H1 (cell line): ENCODE measurements around the gene SLC36A4. TPM values are rescaled to one million over a fixed set of nuclear protein-coding genes. Genes with fewer than 3 reads are reported as not detected.

Experiments used
- CTCF ChIA-PET: fragments of 300-600 bp; sonication (Branson Sonifier 250); formaldehyde crosslinking; loops from one replicate; lab custom pipeline; 2021; ENCODE audit not compliant: partially characterized antibody; lab: Charles Lee
- POLR2A ChIA-PET: fragments of 300-600 bp; sonication (Branson Sonifier 250); formaldehyde crosslinking; loops from one replicate; lab custom pipeline; 2021; ENCODE audit warnings: inconsistent platforms; ENCODE audit not compliant: partially characterized antibody; lab: Charles Lee
- DNase-seq, 2 experiments: peaks; one replicate each; pipeline versions ENCODE4 v3.0.0 to v3.0.0-alpha.2; 2010 to 2022; ENCODE audit warnings: low spot score in 2 of 2, low read depth in 1 of 2, mixed read lengths in 1 of 2
- FAIRE-seq: peaks from 2 replicates; lab custom pipeline; 2011; peaks lifted over from hg19 to GRCh38; lab: Jason Lieb, UNC
- H2AFZ ChIP-seq: 2 replicates; pipeline ENCODE4 v1.8.1; 2012; ENCODE audit warnings: low read length, inconsistent platforms
- H2AK5ac ChIP-seq: 2 replicates; pipeline ENCODE4 v1.6.1; 2013; ENCODE audit warnings: low read depth, low read length
- H2BK120ac ChIP-seq: replicated peaks from 2 replicates; pipeline ENCODE3; 2013; ENCODE audit warnings: low read depth, low read length, inconsistent platforms
- H2BK12ac ChIP-seq: 2 replicates; pipeline ENCODE4 v1.6.1; 2013; ENCODE audit warnings: low read depth, low read length
- H2BK15ac ChIP-seq: 2 replicates; pipeline ENCODE4 v1.6.1; 2013; ENCODE audit warnings: low read length
- H2BK20ac ChIP-seq: 2 replicates; pipeline ENCODE4 v1.6.1; 2013; ENCODE audit warnings: low read length
- H2BK5ac ChIP-seq: 2 replicates; pipeline ENCODE4 v1.6.1; 2013; ENCODE audit warnings: low read depth, low read length
- H3K14ac ChIP-seq: 2 replicates; pipeline ENCODE4 v1.6.1; 2013; ENCODE audit warnings: inconsistent platforms; ENCODE audit not compliant: insufficient read length
- H3K18ac ChIP-seq: 2 replicates; pipeline ENCODE4 v1.6.1; 2013; ENCODE audit warnings: low read length; ENCODE audit errors: extremely low read depth
- H3K23ac ChIP-seq: 2 replicates; pipeline ENCODE4 v1.6.1; 2013; ENCODE audit warnings: inconsistent platforms; ENCODE audit not compliant: insufficient read length
- H3K23me2 ChIP-seq: 2 replicates; pipeline ENCODE4 v1.6.1; 2013; ENCODE audit warnings: low read depth, low read length
- H3K27ac ChIP-seq: 2 replicates; pipeline ENCODE4 v1.6.1; 2011; ENCODE audit warnings: low read depth, low read length, inconsistent platforms
- H3K27me3 ChIP-seq, 4 experiments: replicated peaks in 1 of 4; 1 replicate in 1 of 4; 2 replicates in 3 of 4; pipeline versions ENCODE4 v1.6.1 to v1.8.1; 2011 to 2013; ENCODE audit warnings: low read length in 3 of 4, mild to moderate bottlenecking in 3 of 4, inconsistent platforms in 2 of 4, mixed read lengths in 2 of 4, moderate library complexity in 1 of 4; ENCODE audit not compliant: control insufficient read depth in 3 of 4, insufficient read depth in 3 of 4; ENCODE audit errors: extremely low read depth in 1 of 4
- H3K36me3 ChIP-seq, 4 experiments: 2 replicates each; pipeline versions ENCODE4 v1.6.1 to v1.8.1; 2011 to 2013; ENCODE audit warnings: mild to moderate bottlenecking in 4 of 4, low read length in 3 of 4, moderate library complexity in 2 of 4, control low read depth in 1 of 4, inconsistent platforms in 1 of 4; ENCODE audit not compliant: insufficient read depth in 4 of 4, control insufficient read depth in 2 of 4
- H3K4ac ChIP-seq: replicated peaks from 2 replicates; pipeline ENCODE3; 2013; ENCODE audit warnings: low read length, low read depth, mixed read lengths, inconsistent platforms; ENCODE audit not compliant: insufficient read length
- H3K4me1 ChIP-seq, 4 experiments: replicated peaks in 1 of 4; 1 replicate in 1 of 4; 2 replicates in 3 of 4; pipeline versions ENCODE4 v1.6.1 to v1.8.1; 2011 to 2013; ENCODE audit warnings: low read length in 3 of 4, inconsistent platforms in 2 of 4, mixed read lengths in 1 of 4; ENCODE audit not compliant: insufficient read depth in 4 of 4, control insufficient read depth in 3 of 4
- H3K4me2 ChIP-seq, 2 experiments: 2 replicates each; pipeline versions ENCODE4 v1.6.1 to v1.8.1; 2011 to 2013; ENCODE audit warnings: low read depth in 2 of 2, low read length in 2 of 2, control low read depth in 1 of 2, inconsistent platforms in 1 of 2, mild to moderate bottlenecking in 1 of 2; ENCODE audit not compliant: insufficient read depth in 1 of 2
- H3K4me3 ChIP-seq, 4 experiments: fragments of 200-600, 300-600 bp in 1 of 4; sonication (generic), shearing (Covaris generic), sonication (Bioruptor Twin) in 1 of 4; 2 replicates each; pipeline versions ENCODE4 v1.5.1 to v1.8.1; 2011 to 2016; ENCODE audit warnings: low read length in 4 of 4, low read depth in 3 of 4, control low read depth in 2 of 4, inconsistent platforms in 2 of 4, mild to moderate bottlenecking in 2 of 4, mixed read lengths in 1 of 4, moderate library complexity in 1 of 4; ENCODE audit not compliant: insufficient read depth in 2 of 4; ENCODE audit errors: extremely low read depth in 1 of 4
- H3K56ac ChIP-seq: replicated peaks from 2 replicates; pipeline ENCODE3; 2013; ENCODE audit warnings: low read depth, mild to moderate bottlenecking, mixed read lengths, low read length, inconsistent platforms; ENCODE audit not compliant: insufficient read length
- H3K79me1 ChIP-seq: 2 replicates; pipeline ENCODE4 v1.6.1; 2013; ENCODE audit warnings: low read depth, low read length, control low read depth
- H3K79me2 ChIP-seq, 2 experiments: 2 replicates each; pipeline versions ENCODE4 v1.6.1 to v1.8.1; 2012 to 2013; ENCODE audit warnings: low read length in 2 of 2, mild to moderate bottlenecking in 2 of 2, inconsistent platforms in 1 of 2; ENCODE audit not compliant: insufficient read depth in 2 of 2, control insufficient read depth in 1 of 2
- H3K9ac ChIP-seq, 4 experiments: replicated peaks in 1 of 4; 1 replicate in 1 of 4; 2 replicates in 3 of 4; pipeline versions ENCODE4 v1.6.1 to v1.8.1; 2011 to 2013; ENCODE audit warnings: low read depth in 3 of 4, low read length in 3 of 4, control low read depth in 2 of 4, mild to moderate bottlenecking in 2 of 4, moderate library complexity in 2 of 4, inconsistent platforms in 1 of 4; ENCODE audit errors: extremely low read depth in 1 of 4
- H3K9me3 ChIP-seq, 2 experiments: 2 replicates each; pipeline versions ENCODE4 v1.6.1 to v1.8.1; 2012 to 2013; ENCODE audit warnings: mild to moderate bottlenecking in 2 of 2, moderate library complexity in 2 of 2, control low read depth in 1 of 2, inconsistent platforms in 1 of 2, low read depth in 1 of 2, low read length in 1 of 2, mixed read lengths in 1 of 2; ENCODE audit not compliant: insufficient read depth in 2 of 2
- H4K20me1 ChIP-seq, 2 experiments: replicated peaks in 1 of 2; 2 replicates each; pipeline versions ENCODE3 to v1.8.1; 2011 to 2013; ENCODE audit warnings: inconsistent platforms in 2 of 2, low read length in 2 of 2, mild to moderate bottlenecking in 1 of 2; ENCODE audit not compliant: insufficient read depth in 2 of 2, control insufficient read depth in 1 of 2
- H4K5ac ChIP-seq: 2 replicates; pipeline ENCODE4 v1.6.1; 2013; ENCODE audit warnings: low read length, low read depth, mixed read lengths, inconsistent platforms; ENCODE audit not compliant: insufficient read length
- H4K8ac ChIP-seq: 2 replicates; pipeline ENCODE4 v1.8.0; 2013; ENCODE audit warnings: mild to moderate bottlenecking, moderate library complexity, low read length, inconsistent platforms; ENCODE audit not compliant: insufficient read depth; ENCODE audit errors: extremely low read depth
- H4K91ac ChIP-seq: replicated peaks from 2 replicates; pipeline ENCODE3; 2013; ENCODE audit warnings: low read length, mixed read lengths, inconsistent platforms; ENCODE audit not compliant: insufficient read length
- SP1 ChIP-seq: IDR thresholded peaks from 2 replicates; pipeline ENCODE4 v1.6.1; 2011; ENCODE audit warnings: low read depth, low read length
- WGBS, 2 experiments: shearing (Covaris generic) in 1 of 2; methylation state at CpG; one replicate each; pipeline versions ENCODE4 v1.1.6 to v1.1.7; 2013 to 2015; ENCODE audit warnings: low lambda C conversion rate in 2 of 2, mixed read lengths in 2 of 2, inconsistent platforms in 1 of 2, low coverage in 1 of 2, missing lambda C conversion rate in 1 of 2; ENCODE audit not compliant: insufficient replicate concordance in 2 of 2, insufficient coverage in 1 of 2, insufficient read length in 1 of 2; ENCODE audit errors: extremely low coverage in 1 of 2, missing lambda C conversion rate in 1 of 2; 5-methylcytosine and 5-hydroxymethylcytosine counted together
- polyA plus RNA-seq, 7 experiments: library from polyadenylated mRNA; depleted of rRNA in 3 of 7; stranded (reverse) in 5 of 7; unstranded in 2 of 7; fragments of >200 nt in 5 of 7; fragments of 200-250 nt in 2 of 7; gene quantifications; 1 replicate in 5 of 7; 2 replicates in 1 of 7; 4 replicates in 1 of 7; pipeline versions ENCODE4 v1.2.1 to v1.2.3, GENCODE V29; 2011 to 2013; ENCODE audit warnings: missing spikeins in 2 of 7, mixed read lengths in 2 of 7
- total RNA-seq: library from RNA; stranded (reverse); fragmentation: NEBNext Ultra II Directional; extraction: Animal tissue kit (Norgen Biotek cat#: 25700); gene quantifications from 2 replicates; pipeline ENCODE4 v1.2.1, GENCODE V29; 2021

Gene SLC36A4
- total and polyA plus RNA-seq, 2 of the 8 experiments (the other 6 are each of a cell fraction or from before 2014, with no cell fraction given) = 10.2 to 22.7 TPM

- POLR2A ChIA-PET = interaction anchor here (1.1 to 1.6 kb wide), 3 partner anchors 10 to 20 kb away, joined by 3 read pairs; no protein-coding TSS in a partner anchor
- no peaks in the 10 kb centered on the region for H3K79me2 ChIP-seq
- H3K18ac ChIP-seq = no peak overlapping the region
- H4K8ac ChIP-seq = no peak overlapping the region
- no peak overlapping the region for H2BK5ac ChIP-seq
- H3K56ac ChIP-seq = no peak overlapping the region
- H3K23me2 ChIP-seq = no peaks in the 10 kb centered on the region
- no peak overlapping the region for H2BK12ac ChIP-seq
- H3K36me3 ChIP-seq = no peaks in the 10 kb centered on the region
- no peak overlapping the region for H4K5ac ChIP-seq
- no peak overlapping the region for H3K4me2 ChIP-seq
- no peak overlapping the region for H4K91ac ChIP-seq
- H2AFZ ChIP-seq = no peak overlapping the region
- no peak overlapping the region for H3K14ac ChIP-seq
- WGBS, 2 experiments = 94% methylated on average over 1 of the region's 1 CpG; no CpG with 5 or more reads in 1 of the 2 experiments
- CTCF ChIA-PET = interaction anchor here (0.7 to 1.8 kb wide), 6 partner anchors 10 to 1565 kb away, joined by 3 to 6 read pairs (median 3); no protein-coding TSS in a partner anchor
- no peak for DNase-seq
- no peaks in the 10 kb centered on the region for H3K4me1 ChIP-seq
- no peak overlapping the region for H3K23ac ChIP-seq
- H3K9me3 ChIP-seq = no peaks in the 10 kb centered on the region
- no peak for FAIRE-seq
- no peak overlapping the region for H3K9ac ChIP-seq
- no peak overlapping the region for H2AK5ac ChIP-seq
- no peak overlapping the region for H3K4ac ChIP-seq
- no peak overlapping the region for H2BK20ac ChIP-seq
- H2BK15ac ChIP-seq = no peak overlapping the region
- H3K4me3 ChIP-seq = no peak overlapping the region
- no peak overlapping the region for H3K27ac ChIP-seq
- H3K79me1 ChIP-seq = no peaks in the 10 kb centered on the region
- no peaks in the 10 kb centered on the region for H3K27me3 ChIP-seq
- no peak overlapping the region for H2BK120ac ChIP-seq
- H4K20me1 ChIP-seq = no peaks in the 10 kb centered on the region
- no peak for TF ChIP-seq SP1
Measured at GRCh38 chr11:93132836-93133235, 65.0 kb downstream of the SLC36A4 start.
